Measurements from ENCODE around the gene GPRIN3. TPM values are rescaled to one million over a fixed set of nuclear protein-coding genes. Genes with fewer than 3 reads are reported as not detected.

Gene GPRIN3
- total and polyA plus RNA-seq, 2 donors (not counting 3 experiments of a cell fraction or from before 2014, with no cell fraction given): 0.17 to 2.2 TPM

- TF ChIP-seq POLR2AphosphoS5 (IDR thresholded peaks at IDR 0.05; ENCODE audit: insufficient read depth, low read depth, low read length): no peak
- TF ChIP-seq MYC (IDR thresholded peaks at IDR 0.05; ENCODE audit: low read depth, low read length): no peak
- BruUV-seq (replicated peaks): no TSS peak
- ChIA-PET POLR2A (no interaction called here), CTCF (no interaction called here)
- H3K4me1 ChIP-seq (ENCODE audit: control insufficient read depth, extremely low read depth, insufficient read depth, low read length): no peaks in the 10 kb centered on the region
- no peak overlapping the region for H3K9ac ChIP-seq (replicated peaks; ENCODE audit: extremely low read depth, insufficient read depth, low read length)
- dilution Hi-C loops (cut with MboI; ENCODE audit: extremely low pct_ligation_motif_present, low sequenced_read_pairs): no loop called here
- H3K9me1 ChIP-seq (replicated peaks; ENCODE audit: control insufficient read depth, extremely low read depth, insufficient read depth, low read length): no peaks in the 10 kb centered on the region
- no peak for DNase-seq (ENCODE audit: low read depth, low spot score)
- no peaks in the 10 kb centered on the region for H4K20me1 ChIP-seq (replicated peaks; ENCODE audit: control insufficient read depth, extremely low read depth, insufficient read depth, low read length)
- intact Hi-C loops (cut with micrococcal nuclease): no loop called here
- H3K27ac ChIP-seq (ENCODE audit: insufficient read depth, low read depth, low read length): no peak overlapping the region
- H3K4me2 ChIP-seq (ENCODE audit: insufficient read depth, low read length): no peak overlapping the region
- H3K9me3 ChIP-seq (replicated peaks; ENCODE audit: control insufficient read depth, insufficient read depth, low read length): no peaks in the 10 kb centered on the region
- no peaks in the 10 kb centered on the region for H3K79me2 ChIP-seq (ENCODE audit: control insufficient read depth, insufficient read depth, low read length)
- FAIRE-seq: no peak
- H2AFZ ChIP-seq (ENCODE audit: low read depth, low read length): no peak overlapping the region
- no peak overlapping the region for H3K4me3 ChIP-seq (replicated peaks in 1 of 3; ENCODE audit: insufficient read depth in 1 of 3, low read depth in 1 of 3, low read length in 3 of 3)
- peaks cover 2 to 5% of the 10 kb centered on the region in 2 experiments for H3K27me3 ChIP-seq (ENCODE audit: control insufficient read depth in 2 of 2, insufficient read depth in 2 of 2, low read length in 2 of 2)
- no peaks in the 10 kb centered on the region for H3K36me3 ChIP-seq (ENCODE audit: control insufficient read depth in 2 of 2, extremely low read depth in 1 of 2, insufficient read depth in 2 of 2, low read length in 2 of 2)
Measured at GRCh38 chr4:89353514-89353913, 45.9 kb upstream of the GPRIN3 start.

GRCh38 chr4:89352541-89352940 lies 44.9 kb upstream of the GPRIN3 start:
- H3K36me3 ChIP-seq (ENCODE audit: control insufficient read depth in 2 of 2, extremely low read depth in 1 of 2, insufficient read depth in 2 of 2, low read length in 2 of 2): no peaks in the 10 kb centered on the region
- no peak for FAIRE-seq

More at GRCh38 chr4:89352541-89352940, 44.9 kb upstream of the GPRIN3 start:
- peaks cover 2 to 5% of the 10 kb centered on the region in 2 experiments for H3K27me3 ChIP-seq (ENCODE audit: control insufficient read depth in 2 of 2, insufficient read depth in 2 of 2, low read length in 2 of 2)
- intact Hi-C loops (cut with micrococcal nuclease) (no loop called here), dilution Hi-C loops (cut with MboI; ENCODE audit: extremely low pct_ligation_motif_present, low sequenced_read_pairs) (no loop called here)
- H2AFZ ChIP-seq (ENCODE audit: low read depth, low read length): no peak overlapping the region
- H3K27ac ChIP-seq (ENCODE audit: insufficient read depth, low read depth, low read length): no peak overlapping the region
- no peak for TF ChIP-seq POLR2AphosphoS5 (IDR thresholded peaks at IDR 0.05; ENCODE audit: insufficient read depth, low read depth, low read length)
- TF ChIP-seq JUN (IDR thresholded peaks at IDR 0.05; ENCODE audit: borderline replicate concordance, insufficient read depth, insufficient read length, low read depth): no peak
- TF ChIP-seq MYC (IDR thresholded peaks at IDR 0.05; ENCODE audit: low read depth, low read length): no peak
- TF ChIP-seq EZH2 (IDR thresholded peaks at IDR 0.05; ENCODE audit: borderline replicate concordance, low read depth, low read length, severe bottlenecking): no peak
- TF ChIP-seq POLR2A (IDR thresholded peaks at IDR 0.05; ENCODE audit: low read depth, low read length): no peak
- ChIA-PET CTCF (no interaction called here), POLR2A (no interaction called here)
- H3K4me3 ChIP-seq (replicated peaks in 1 of 3; ENCODE audit: insufficient read depth in 1 of 3, low read depth in 1 of 3, low read length in 3 of 3): no peak overlapping the region
- H3K9me3 ChIP-seq (replicated peaks; ENCODE audit: control insufficient read depth, insufficient read depth, low read length): no peaks in the 10 kb centered on the region
- H3K9ac ChIP-seq (replicated peaks; ENCODE audit: extremely low read depth, insufficient read depth, low read length): no peak overlapping the region
- H3K79me2 ChIP-seq (ENCODE audit: control insufficient read depth, insufficient read depth, low read length): no peaks in the 10 kb centered on the region
- H3K9me1 ChIP-seq (replicated peaks; ENCODE audit: control insufficient read depth, extremely low read depth, insufficient read depth, low read length): no peaks in the 10 kb centered on the region
- no peak overlapping the region for H3K4me2 ChIP-seq (ENCODE audit: insufficient read depth, low read length)
- H3K4me1 ChIP-seq (ENCODE audit: control insufficient read depth, extremely low read depth, insufficient read depth, low read length): no peaks in the 10 kb centered on the region
- no TSS peak for BruUV-seq (replicated peaks)
- DNase-seq (ENCODE audit: low read depth, low spot score): no peak
- no peaks in the 10 kb centered on the region for H4K20me1 ChIP-seq (replicated peaks; ENCODE audit: control insufficient read depth, extremely low read depth, insufficient read depth, low read length)
